GM23338 (cell line): ENCODE measurements around the gene OXCT1. TPM values are rescaled to one million over a fixed set of nuclear protein-coding genes. Genes with fewer than 3 reads are reported as not detected.

ENCODE experiments used
- ATAC-seq: fragments of 200-7000 bp; cut with Tn5 transposase; 3 replicates; pipeline ENCODE4 v1.9.1; 2020
- DNase-seq: peaks from one replicate; pipeline ENCODE4 v3.0.0-alpha.2; 2015; ENCODE audit warnings: low spot score
- H2AFZ ChIP-seq: fragments of 200-600 bp; sonication (generic); 2 replicates; pipeline ENCODE4 v1.8.0; 2016; ENCODE audit warnings: antibody characterized with exemption, mild to moderate bottlenecking, moderate library complexity
- H3F3A ChIP-seq: fragments of 200-600 bp; sonication (generic); replicated peaks from 2 replicates; pipeline ENCODE4 v1.8.0; 2017; ENCODE audit warnings: antibody characterized with exemption, mixed run types, low read depth
- H3K27ac ChIP-seq: fragments of 200-600 bp; sonication (generic); 2 replicates; pipeline ENCODE4 v1.6.1; 2016; ENCODE audit warnings: low read depth
- H3K27me3 ChIP-seq: fragments of 200-600 bp; sonication (generic); 2 replicates; pipeline ENCODE4 v1.8.0; 2016; ENCODE audit warnings: mild to moderate bottlenecking, mixed run types, moderate library complexity; ENCODE audit not compliant: insufficient read depth
- H3K36me3 ChIP-seq: fragments of 200-600 bp; sonication (generic); 2 replicates; pipeline ENCODE4 v1.8.0; 2016; ENCODE audit warnings: mild to moderate bottlenecking; ENCODE audit not compliant: insufficient read depth
- H3K4me1 ChIP-seq: fragments of 200-600 bp; sonication (generic); 2 replicates; pipeline ENCODE4 v1.8.0; 2016; ENCODE audit warnings: mild to moderate bottlenecking, moderate library complexity; ENCODE audit not compliant: insufficient read depth
- H3K4me2 ChIP-seq: fragments of 200-600 bp; sonication (generic); 2 replicates; pipeline ENCODE4 v1.7.1; 2017; ENCODE audit warnings: mixed run types
- H3K4me3 ChIP-seq: fragments of 200-600 bp; sonication (generic); 2 replicates; pipeline ENCODE4 v1.6.1; 2016; ENCODE audit warnings: mixed run types
- H3K79me2 ChIP-seq: fragments of 200-600 bp; sonication (generic); replicated peaks from 2 replicates; pipeline ENCODE4 v1.8.0; 2017; ENCODE audit warnings: mild to moderate bottlenecking; ENCODE audit not compliant: insufficient read depth
- H3K9me2 ChIP-seq: fragments of 200-600 bp; sonication (generic); 2 replicates; pipeline ENCODE4 v1.8.0; 2017; ENCODE audit not compliant: insufficient read depth
- H4K20me1 ChIP-seq: fragments of 200-600 bp; sonication (generic); replicated peaks from 2 replicates; pipeline ENCODE4 v1.8.0; 2017; ENCODE audit warnings: mild to moderate bottlenecking; ENCODE audit not compliant: insufficient read depth
- H3K27ac Mint-ChIP-seq: 2 replicates; pipeline ENCODE4 v1.8.0; 2020; ENCODE audit warnings: inconsistent platforms, mild to moderate bottlenecking, moderate library complexity, mixed read lengths
- H3K27me3 Mint-ChIP-seq: 3 replicates; pipeline ENCODE4 v1.8.0; 2022; ENCODE audit warnings: low read depth, mild to moderate bottlenecking, moderate library complexity, mixed read lengths, inconsistent platforms; ENCODE audit not compliant: insufficient read depth, poor library complexity
- H3K36me3 Mint-ChIP-seq: 3 replicates; pipeline ENCODE4 v1.8.0; 2021; ENCODE audit warnings: low read depth, mild to moderate bottlenecking, inconsistent platforms, moderate library complexity, mixed read lengths
- H3K4me1 Mint-ChIP-seq: 3 replicates; pipeline ENCODE4 v1.8.0; 2020; ENCODE audit warnings: mild to moderate bottlenecking, inconsistent platforms, mixed read lengths
- H3K4me3 Mint-ChIP-seq: 3 replicates; pipeline ENCODE4 v1.8.0; 2021; ENCODE audit warnings: moderate library complexity, mild to moderate bottlenecking, inconsistent platforms, mixed read lengths
- H3K9me3 Mint-ChIP-seq: 3 replicates; pipeline ENCODE4 v1.8.0; 2020; ENCODE audit warnings: moderate library complexity, mild to moderate bottlenecking, inconsistent platforms, mixed read lengths
- CREB1 ChIP-seq: fragments of 250-450 bp; sonication (Bioruptor Pico); IDR thresholded peaks from 2 replicates; pipeline ENCODE4 v1.5.0; 2020; ENCODE audit warnings: low read depth, mild to moderate bottlenecking, moderate library complexity
- CTCF ChIP-seq, 2 experiments: fragments of 200-600 bp in 1 of 2; sonication (generic) in 1 of 2; conservative IDR thresholded peaks; 2 replicates each; pipeline versions ENCODE4 v1.5.1 to v1.6.1; 2016 to 2017; ENCODE audit warnings: antibody characterized with exemption in 2 of 2, low read depth in 2 of 2, mild to moderate bottlenecking in 2 of 2, moderate library complexity in 1 of 2
- EZH2 ChIP-seq: fragments of 200-600 bp; sonication (generic); IDR thresholded peaks from one replicate; pipeline ENCODE4 v1.8.0; 2017; ENCODE audit warnings: antibody characterized with exemption, mild to moderate bottlenecking, low read depth; ENCODE audit not compliant: unreplicated experiment
- EZH2phosphoT487 ChIP-seq: fragments of 200-600 bp; sonication (generic); IDR thresholded peaks from one replicate; pipeline ENCODE4 v1.8.1; 2018; ENCODE audit warnings: antibody characterized with exemption; ENCODE audit not compliant: unreplicated experiment
- JUNB ChIP-seq: IDR thresholded peaks from one replicate; pipeline ENCODE4 v1.6.1; 2016; ENCODE audit warnings: antibody characterized with exemption; ENCODE audit not compliant: unreplicated experiment
- NANOG ChIP-seq: IDR thresholded peaks from 2 replicates; pipeline ENCODE4 v1.6.1; 2016; ENCODE audit warnings: antibody characterized with exemption, borderline replicate concordance
- ZNF114 ChIP-seq: fragments of 250-450 bp; sonication (Bioruptor Pico); IDR thresholded peaks from 2 replicates; pipeline ENCODE4 v1.5.0; 2020; ENCODE audit warnings: mild to moderate bottlenecking, moderate library complexity
- ZNF462 ChIP-seq: fragments of 250-450 bp; sonication (Bioruptor Pico); IDR thresholded peaks from 2 replicates; pipeline ENCODE4 v1.5.0; 2020; ENCODE audit warnings: mild to moderate bottlenecking, moderate library complexity
- polyA plus RNA-seq: library from polyadenylated mRNA; unstranded; fragments of >200 nt; fragmentation: Nextera tagmentation; extraction: Ambion mirVana; gene quantifications from 2 replicates; pipeline ENCODE4 v1.2.1, GENCODE V29; 2016
- total RNA-seq: library from RNA; depleted of rRNA; stranded (reverse); fragments of >200 nt; shearing (Covaris generic); gene quantifications from 2 replicates; pipeline ENCODE4 v1.2.3, GENCODE V29; 2014
- TF ChIP-seq, protein P1 (sequence below): IDR thresholded peaks from 2 replicates; pipeline ENCODE4 v1.6.1; 2016; ENCODE audit warnings: antibody characterized with exemption

OXCT1 gene
- total and polyA plus RNA-seq, 2 experiments from 2014 or later: 11.6 to 37.0 TPM

DNA sequence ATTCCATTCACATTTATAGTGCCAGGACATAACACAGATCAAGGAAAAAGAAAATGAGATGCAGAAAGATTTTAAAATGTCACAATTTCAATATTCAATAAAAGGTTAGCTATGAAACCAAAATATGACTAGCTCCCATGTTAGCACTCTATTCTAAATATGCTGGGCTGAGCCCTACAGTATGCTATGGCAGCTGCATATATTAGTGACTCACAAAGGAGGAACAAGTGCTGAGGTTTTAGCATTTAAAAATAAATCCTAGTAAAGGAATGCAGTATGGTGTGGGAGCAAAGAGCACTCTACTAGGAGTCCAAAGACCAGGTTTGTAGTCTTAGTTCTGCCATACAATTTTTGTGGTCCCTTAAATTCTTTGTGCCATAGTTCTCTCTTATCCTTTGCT lies 118.4 kb downstream of the OXCT1 start:
- H3K27me3 Mint-ChIP-seq: no peaks in the 10 kb centered on the region
- no peak for TF ChIP-seq NANOG
- TF ChIP-seq, protein P1, sequence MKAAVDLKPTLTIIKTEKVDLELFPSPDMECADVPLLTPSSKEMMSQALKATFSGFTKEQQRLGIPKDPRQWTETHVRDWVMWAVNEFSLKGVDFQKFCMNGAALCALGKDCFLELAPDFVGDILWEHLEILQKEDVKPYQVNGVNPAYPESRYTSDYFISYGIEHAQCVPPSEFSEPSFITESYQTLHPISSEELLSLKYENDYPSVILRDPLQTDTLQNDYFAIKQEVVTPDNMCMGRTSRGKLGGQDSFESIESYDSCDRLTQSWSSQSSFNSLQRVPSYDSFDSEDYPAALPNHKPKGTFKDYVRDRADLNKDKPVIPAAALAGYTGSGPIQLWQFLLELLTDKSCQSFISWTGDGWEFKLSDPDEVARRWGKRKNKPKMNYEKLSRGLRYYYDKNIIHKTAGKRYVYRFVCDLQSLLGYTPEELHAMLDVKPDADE: no peak
- H3K27me3 ChIP-seq: no peaks in the 10 kb centered on the region
- no peak for ATAC-seq
- H3K4me1 Mint-ChIP-seq: peaks cover 9% of the 10 kb centered on the region; the same call in 2 of the 3 replicates
- no peaks in the 10 kb centered on the region for H3K9me2 ChIP-seq
- no peaks in the 10 kb centered on the region for H4K20me1 ChIP-seq
- H3K36me3 ChIP-seq: no peaks in the 10 kb centered on the region; the same call in 1 of the 2 replicates
- no peaks in the 10 kb centered on the region for H3K36me3 Mint-ChIP-seq
- 0 out of 2 replicates have a peak, but pooled peaks cover 11% of the 10 kb centered on the region for H3K4me1 ChIP-seq
- H3K4me2 ChIP-seq: no peak overlapping the region
- no peaks in the 10 kb centered on the region for H3K9me3 Mint-ChIP-seq
- no peak overlapping the region for H3K4me3 ChIP-seq
- H3F3A ChIP-seq: no peaks in the 10 kb centered on the region
- H3K4me3 Mint-ChIP-seq: no peak overlapping the region
- H3K79me2 ChIP-seq: no peaks in the 10 kb centered on the region
- H2AFZ ChIP-seq: no peak overlapping the region
- no peak overlapping the region for H3K27ac ChIP-seq
- H3K27ac Mint-ChIP-seq: no peak overlapping the region
- DNase-seq: no peak

DNA sequence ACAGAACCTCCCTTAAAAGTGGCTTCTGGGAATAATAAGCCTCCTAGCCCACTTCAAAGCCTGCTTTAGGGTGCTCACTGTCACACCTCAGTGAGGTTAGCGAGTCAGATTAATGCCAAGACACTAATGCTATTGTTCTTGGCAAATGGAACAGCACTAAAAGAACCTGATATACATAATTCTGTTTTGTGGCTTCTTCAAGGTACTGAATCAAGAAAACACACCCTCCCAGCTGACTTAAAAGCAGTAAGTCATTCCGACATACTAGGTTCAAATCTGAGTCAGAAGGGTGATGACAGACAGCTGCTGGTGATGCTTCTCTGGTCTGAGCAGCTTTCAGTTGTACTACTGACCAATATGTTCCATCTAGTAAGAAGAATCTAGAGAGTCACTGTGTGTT lies 121.6 kb downstream of the OXCT1 start:
- H3K9me3 Mint-ChIP-seq: no peaks in the 10 kb centered on the region
- Histone ChIP-seq H3K79me2 (no peaks in the 10 kb centered on the region), H3K27me3 (no peaks in the 10 kb centered on the region), H3K4me1 (0 out of 2 replicates have a peak, but pooled peaks cover 13% of the 10 kb centered on the region), H2AFZ (no peak overlapping the region), H3K27ac (no peak overlapping the region), H3K4me3 (no peak overlapping the region), H3F3A (no peaks in the 10 kb centered on the region), H3K36me3 (no peaks in the 10 kb centered on the region; the same call in 1 of the 2 replicates), H4K20me1 (no peaks in the 10 kb centered on the region), H3K9me2 (no peaks in the 10 kb centered on the region), H3K4me2 (no peak overlapping the region)
- ATAC-seq: no peak
- H3K4me3 Mint-ChIP-seq: no peak overlapping the region
- peaks cover 9% of the 10 kb centered on the region; the same call in 2 of the 3 replicates for H3K4me1 Mint-ChIP-seq
- peaks cover 15% of the 10 kb centered on the region; the same call in 2 of the 3 replicates for H3K36me3 Mint-ChIP-seq
- H3K27me3 Mint-ChIP-seq: no peaks in the 10 kb centered on the region
- TF ChIP-seq ZNF462 (CRISPR knock-in tag): no peak
- no peak for TF ChIP-seq EZH2
- no peak for TF ChIP-seq CREB1 (CRISPR knock-in tag)
- no peak for TF ChIP-seq CTCF (conservative IDR thresholded peaks at IDR 0.05; ENCODE audit: low read depth in 2 of 2)
- TF ChIP-seq, protein P1: no peak
- TF ChIP-seq JUNB: no peak
- TF ChIP-seq ZNF114 (CRISPR knock-in tag): no peak
- no peak for TF ChIP-seq EZH2phosphoT487
- no peak overlapping the region for H3K27ac Mint-ChIP-seq
- no peak for DNase-seq
